Measurements from ENCODE around the gene BICC1. TPM values are rescaled to one million over a fixed set of nuclear protein-coding genes. Genes with fewer than 3 reads are reported as not detected.

BICC1 gene
- total and polyA plus RNA-seq, 2 of the 8 experiments (the other 6 are each of a cell fraction or from before 2014, with no cell fraction given) = 0.20 to 0.73 TPM

GRCh38 chr10:58836991-58837575, 324.4 kb downstream of the BICC1 start:
- Histone ChIP-seq H2BK5ac (ENCODE audit: low read depth, low read length) (no peak overlapping the region), H3K18ac (ENCODE audit: extremely low read depth, low read length) (no peak overlapping the region), H3K4me3 (ENCODE audit: extremely low read depth in 1 of 4, insufficient read depth in 2 of 4, low read depth in 3 of 4, low read length in 4 of 4) (no peak overlapping the region), H2AFZ (ENCODE audit: low read length) (no peak overlapping the region), H3K14ac (ENCODE audit: insufficient read length) (no peak overlapping the region), H3K36me3 (ENCODE audit: control insufficient read depth in 2 of 4, insufficient read depth in 4 of 4, low read length in 3 of 4) (no peaks in the 10 kb centered on the region), H3K79me2 (ENCODE audit: control insufficient read depth in 1 of 2, insufficient read depth in 2 of 2, low read length in 2 of 2) (no peaks in the 10 kb centered on the region), H3K23me2 (ENCODE audit: low read depth, low read length) (no peaks in the 10 kb centered on the region), H3K4ac (replicated peaks; ENCODE audit: insufficient read length, low read depth, low read length) (no peak overlapping the region), H4K5ac (ENCODE audit: insufficient read length, low read depth, low read length) (no peak overlapping the region), H2BK20ac (ENCODE audit: low read length) (no peak overlapping the region), H2BK15ac (ENCODE audit: low read length) (no peak overlapping the region), H3K56ac (replicated peaks; ENCODE audit: insufficient read length, low read depth, low read length) (no peak overlapping the region), H2BK120ac (replicated peaks; ENCODE audit: low read depth, low read length) (no peak overlapping the region), H4K91ac (replicated peaks; ENCODE audit: insufficient read length, low read length) (no peak overlapping the region), H3K4me1 (replicated peaks in 1 of 4; ENCODE audit: control insufficient read depth in 3 of 4, insufficient read depth in 4 of 4, low read length in 3 of 4) (no peaks in the 10 kb centered on the region), H3K9ac (replicated peaks in 1 of 4; ENCODE audit: extremely low read depth in 1 of 4, low read depth in 3 of 4, low read length in 3 of 4) (no peak overlapping the region), H4K8ac (ENCODE audit: extremely low read depth, insufficient read depth, low read length) (no peak overlapping the region), H3K9me3 (ENCODE audit: insufficient read depth in 2 of 2, low read depth in 1 of 2, low read length in 1 of 2) (no peaks in the 10 kb centered on the region), H3K4me2 (ENCODE audit: insufficient read depth in 1 of 2, low read depth in 2 of 2, low read length in 2 of 2) (no peak overlapping the region), H3K27me3 (replicated peaks in 1 of 4; ENCODE audit: control insufficient read depth in 3 of 4, extremely low read depth in 1 of 4, insufficient read depth in 3 of 4, low read length in 3 of 4) (no peaks in the 10 kb centered on the region), H3K79me1 (ENCODE audit: low read depth, low read length) (no peaks in the 10 kb centered on the region), H2AK5ac (ENCODE audit: low read depth, low read length) (no peak overlapping the region), H4K20me1 (replicated peaks in 1 of 2; ENCODE audit: control insufficient read depth in 1 of 2, insufficient read depth in 2 of 2, low read length in 2 of 2) (no peaks in the 10 kb centered on the region), H3K27ac (ENCODE audit: low read depth, low read length) (no peak overlapping the region), H2BK12ac (ENCODE audit: low read depth, low read length) (no peak overlapping the region), H3K23ac (ENCODE audit: insufficient read length) (no peak overlapping the region)
- DNase-seq (ENCODE audit: low read depth in 1 of 2, low spot score in 2 of 2) = no peak
- CTCF ChIA-PET (ENCODE audit: partially characterized antibody) = interaction anchor here (0.7 to 1.2 kb wide), 2 partner anchors 56 to 775 kb away, joined by 3 to 4 read pairs; no protein-coding TSS in a partner anchor
- 93% methylated on average over 8 of the region's 8 CpGs; no CpG with 5 or more reads in 1 of the 2 experiments for WGBS, 2 experiments (ENCODE audit: extremely low coverage in 1 of 2, insufficient coverage in 1 of 2, insufficient read length in 1 of 2, insufficient replicate concordance in 2 of 2, low coverage in 1 of 2, low lambda C conversion rate in 2 of 2, missing lambda C conversion rate in 1 of 2)
- POLR2A ChIA-PET (ENCODE audit: partially characterized antibody) = no interaction called here
- FAIRE-seq = no peak
- TF ChIP-seq POLR2AphosphoS5 (IDR thresholded peaks at IDR 0.05; ENCODE audit: low read depth, low read length) = no peak
- no peak for TF ChIP-seq TEAD4 (IDR thresholded peaks at IDR 0.05; ENCODE audit: low read depth, low read length)
- TF ChIP-seq RNF2 (IDR thresholded peaks at IDR 0.05; ENCODE audit: borderline replicate concordance, low read depth, low read length, missing control alignments, poor library complexity, severe bottlenecking) = no peak
- no peak for TF ChIP-seq GABPA (IDR thresholded peaks at IDR 0.05; ENCODE audit: borderline replicate concordance, insufficient read depth, low read length)
- TF ChIP-seq EP300 (IDR thresholded peaks at IDR 0.05; ENCODE audit: borderline replicate concordance in 1 of 2, low read depth in 2 of 2, low read length in 2 of 2) = no peak
- TF ChIP-seq PHF8 (conservative IDR thresholded peaks at IDR 0.05; ENCODE audit: low read depth, low read length) = no peak
- no peak for TF ChIP-seq JUND (IDR thresholded peaks at IDR 0.05; ENCODE audit: low read length)
- no peak for TF ChIP-seq CBX8 (IDR thresholded peaks at IDR 0.05; ENCODE audit: borderline replicate concordance, low read depth, low read length)
- TF ChIP-seq ATF2 (IDR thresholded peaks at IDR 0.05; ENCODE audit: low read length) = no peak
- no peak for TF ChIP-seq USF2 (IDR thresholded peaks at IDR 0.05; ENCODE audit: low read length)
